ENCODE results near the gene TIMM10B. TPM values are rescaled to one million over a fixed set of nuclear protein-coding genes. Genes with fewer than 3 reads are reported as not detected.

TIMM10B gene
- total RNA-seq, 4 donors from 2014 or later = 17.0 to 40.2 (median 29.6) TPM

- H3K27me3 ChIP-seq = no peaks in the 10 kb centered on the region
- WGBS, 2 donors = 94 to 100% methylated on average over 8 to 26 of the region's 56 CpGs
- H3K9me3 ChIP-seq = no peaks in the 10 kb centered on the region
- intact Hi-C loops (cut with DNase I) = no loop called here
- no peak overlapping the region for H3K4me3 ChIP-seq
- no peak overlapping the region for H3K27ac ChIP-seq
- H3K4me1 ChIP-seq = no peaks in the 10 kb centered on the region
- TF ChIP-seq POLR2A (IDR thresholded peaks at IDR 0.05) (no peak), CTCF (IDR thresholded peaks at IDR 0.05) (no peak)
- peaks cover 27 to 90% (median 28%) of the 10 kb centered on the region in 3 donors for H3K36me3 ChIP-seq
- no peak for DNase-seq
Measured at GRCh38 chr11:6456361-6457073, 24.8 kb upstream of the TIMM10B start.

- Histone ChIP-seq H3K36me3 (peaks cover 25 to 88% (median 28%) of the 10 kb centered on the region in 3 donors), H3K27me3 (no peaks in the 10 kb centered on the region), H3K9me3 (no peaks in the 10 kb centered on the region), H3K4me1 (no peaks in the 10 kb centered on the region), H3K4me3 (no peak overlapping the region), H3K27ac (no peak overlapping the region)
- no peak for TF ChIP-seq CTCF (IDR thresholded peaks at IDR 0.05)
- intact Hi-C loops (cut with DNase I) = no loop called here
- DNase-seq = no peak
- 93 to 95% methylated on average over 9 to 10 of the region's 26 CpGs for WGBS, 2 donors
Measured at GRCh38 chr11:6457581-6458320, 23.6 kb upstream of the TIMM10B start.

GRCh38 chr11:6458352-6459098 lies 22.8 kb upstream of the TIMM10B start:
- no peak for DNase-seq
- peaks cover 25 to 88% (median 28%) of the 10 kb centered on the region in 3 donors for H3K36me3 ChIP-seq
- intact Hi-C loops (cut with DNase I) = no loop called here
- H3K4me3 ChIP-seq = no peak overlapping the region
- TF ChIP-seq CTCF (IDR thresholded peaks at IDR 0.05) (no peak), POLR2A (IDR thresholded peaks at IDR 0.05) (no peak)
- no peak overlapping the region for H3K27ac ChIP-seq
- no peaks in the 10 kb centered on the region for H3K27me3 ChIP-seq
- WGBS, 2 donors = 65 to 67% methylated on average over 2 of the region's 2 CpGs
- no peaks in the 10 kb centered on the region for H3K4me1 ChIP-seq
- no peaks in the 10 kb centered on the region for H3K9me3 ChIP-seq

GRCh38 chr11:6459099-6459450 lies 22.2 kb upstream of the TIMM10B start:
- TF ChIP-seq CTCF (IDR thresholded peaks at IDR 0.05) = no peak
- TF ChIP-seq POLR2A (IDR thresholded peaks at IDR 0.05) = no peak
- Histone ChIP-seq H3K36me3 (peaks cover 25 to 88% (median 28%) of the 10 kb centered on the region in 3 donors), H3K27me3 (no peaks in the 10 kb centered on the region), H3K9me3 (no peaks in the 10 kb centered on the region), H3K4me3 (no peak overlapping the region), H3K4me1 (no peaks in the 10 kb centered on the region), H3K27ac (no peak overlapping the region)
- WGBS, 2 donors = 50 to 82% methylated on average over 1 of the region's 1 CpG
- intact Hi-C loops (cut with DNase I) = no loop called here
- no peak for DNase-seq

Measured in esophagus squamous epithelium (tissue), 5 donors.